Astrocyte of the cerebellum (primary cell): Measurements from ENCODE around the gene CARMIL1.

Source experiments
- DNase-seq: peaks from one replicate; pipeline ENCODE4 v3.0.0-alpha.2; 2011; ENCODE audit warnings: low read depth
- H3K4me3 ChIP-seq: 2 replicates; pipeline ENCODE4 v1.5.1; 2011; ENCODE audit warnings: mild to moderate bottlenecking, low read depth, low read length, moderate library complexity
- CTCF ChIP-seq: IDR thresholded peaks from 2 replicates; pipeline ENCODE4 v1.5.1; 2012; ENCODE audit warnings: low read length, low read depth, moderate library complexity, mild to moderate bottlenecking; ENCODE audit errors: missing control alignments
- in situ Hi-C: cut with HindIII; loops from 2 replicates; pipeline ENCODE4 v1.10.0; 2017; ENCODE audit warnings: low sequenced_read_pairs

CARMIL1 gene

DNA sequence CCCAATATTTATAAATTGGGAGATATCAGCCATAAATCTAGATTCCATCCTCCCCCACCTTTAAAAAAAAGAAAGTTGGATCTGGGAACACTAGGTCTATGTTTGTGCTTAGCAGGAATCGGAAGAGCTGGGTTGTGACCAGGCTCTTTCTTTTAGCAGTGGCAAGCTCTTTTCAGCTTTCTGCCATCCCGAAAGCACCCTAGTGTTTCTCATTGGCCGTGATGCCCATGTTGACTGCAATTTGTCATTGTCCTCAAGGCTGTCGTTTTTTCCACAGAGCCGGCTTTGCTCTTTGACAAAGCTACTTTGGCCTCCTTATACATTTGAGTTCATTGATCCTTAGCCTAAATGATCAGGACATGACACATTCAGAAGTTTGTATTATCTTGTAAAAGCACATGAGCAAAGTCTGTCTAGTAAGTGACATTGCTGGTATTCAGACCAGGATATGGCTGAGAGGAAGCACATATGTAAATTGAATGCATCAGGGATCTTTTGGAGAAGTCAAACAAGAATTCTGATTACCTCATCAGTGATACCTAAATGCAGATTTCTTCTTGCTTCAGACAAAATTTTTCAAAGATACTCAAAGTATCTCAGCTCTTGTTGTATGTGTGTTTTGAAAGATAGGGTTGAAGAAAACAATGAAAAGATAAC lies 50.1 kb downstream of the CARMIL1 start:
- no peak for TF ChIP-seq CTCF
- in situ Hi-C loops, result no loop called here
- no peak overlapping the region for H3K4me3 ChIP-seq
- no peak for DNase-seq

DNA sequence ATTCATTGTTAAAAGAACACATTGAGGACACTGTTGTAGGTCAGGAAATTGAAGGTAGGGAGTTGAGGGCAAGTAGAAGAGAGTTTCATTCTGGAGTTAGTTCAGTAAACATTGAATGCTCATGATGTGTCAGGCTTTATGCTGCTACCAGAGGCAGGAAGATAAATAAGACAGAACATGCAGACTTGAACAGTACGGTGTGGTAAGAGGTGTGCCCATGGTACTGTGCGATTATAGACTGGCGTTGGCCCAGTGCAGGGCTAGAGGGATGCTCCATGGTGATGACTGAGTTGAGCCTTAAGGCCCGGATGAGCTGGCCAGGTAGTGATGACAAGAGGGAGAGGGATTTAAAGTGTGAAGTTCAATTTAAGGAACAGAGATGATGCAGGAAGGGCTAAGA lies 50.8 kb downstream of the CARMIL1 start:
- H3K4me3 ChIP-seq, result no peak overlapping the region
- in situ Hi-C loops, result no loop called here
- no peak for DNase-seq
- no peak for TF ChIP-seq CTCF

DNA sequence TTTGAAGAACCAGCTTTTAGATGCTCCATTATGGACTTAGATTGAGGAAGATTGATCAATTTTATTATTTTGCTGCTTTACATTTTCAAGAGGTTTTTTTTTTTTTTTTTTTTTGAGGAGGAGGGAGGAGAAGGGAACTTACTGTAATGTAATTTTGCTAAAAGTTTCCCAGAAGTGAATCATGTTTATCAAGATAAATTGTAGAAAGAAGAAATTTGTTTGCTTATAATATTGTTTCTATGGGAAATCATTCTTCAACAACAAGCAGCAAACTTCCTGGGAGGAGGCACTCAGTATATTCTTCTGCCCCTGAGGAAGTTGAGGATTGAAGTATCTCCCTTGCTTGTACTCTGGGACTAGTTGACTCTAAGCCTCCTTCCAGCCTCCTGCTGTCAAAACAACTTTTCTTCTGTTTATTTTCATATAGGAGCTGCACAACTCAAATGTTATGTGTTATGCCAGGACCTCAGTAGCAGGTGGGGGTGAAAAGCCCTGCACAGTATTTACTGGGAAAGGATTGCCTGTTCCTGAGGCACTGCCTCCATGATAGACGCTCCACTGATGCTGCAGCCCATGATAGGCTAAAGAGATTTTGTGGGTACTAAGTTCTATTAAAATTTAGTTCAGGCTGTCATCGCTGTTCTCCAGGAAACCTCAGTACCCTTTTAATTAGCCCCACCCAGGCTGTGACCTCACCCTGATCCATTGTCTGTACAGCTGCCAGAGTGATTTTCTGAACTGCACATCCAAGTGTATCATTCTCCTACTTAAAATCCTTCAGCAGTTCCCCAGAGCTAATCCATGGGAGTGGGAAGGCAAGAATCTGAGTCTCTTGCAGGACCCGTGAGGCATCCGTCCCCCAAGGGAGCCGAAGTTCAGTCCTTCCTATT lies 51.9 kb downstream of the CARMIL1 start:
- TF ChIP-seq CTCF, result no peak
- in situ Hi-C loops, result no loop called here
- DNase-seq, result no peak
- H3K4me3 ChIP-seq, result no peak overlapping the region

DNA sequence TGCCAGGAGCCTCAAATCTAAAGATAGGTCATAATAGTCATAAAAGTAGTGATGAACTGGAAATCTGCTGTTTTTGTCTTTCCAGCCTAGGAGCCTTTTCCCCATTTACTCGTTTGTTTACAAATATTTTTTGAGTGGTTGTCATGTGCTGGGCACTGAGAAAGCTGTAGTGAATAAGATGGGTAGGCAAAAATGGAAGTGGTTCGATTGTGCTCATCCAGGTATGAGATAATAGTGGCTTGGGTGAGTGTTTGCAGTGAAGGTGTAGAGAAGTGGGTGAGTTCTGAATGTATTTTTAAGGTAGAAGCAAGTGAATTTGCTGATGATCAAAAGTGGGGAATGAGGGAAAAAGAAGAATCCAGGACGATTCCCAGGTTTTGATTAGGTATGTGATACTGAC lies 53.0 kb downstream of the CARMIL1 start:
- no peak for DNase-seq
- TF ChIP-seq CTCF, result no peak
- in situ Hi-C loops, result no loop called here
- no peak overlapping the region for H3K4me3 ChIP-seq

DNA sequence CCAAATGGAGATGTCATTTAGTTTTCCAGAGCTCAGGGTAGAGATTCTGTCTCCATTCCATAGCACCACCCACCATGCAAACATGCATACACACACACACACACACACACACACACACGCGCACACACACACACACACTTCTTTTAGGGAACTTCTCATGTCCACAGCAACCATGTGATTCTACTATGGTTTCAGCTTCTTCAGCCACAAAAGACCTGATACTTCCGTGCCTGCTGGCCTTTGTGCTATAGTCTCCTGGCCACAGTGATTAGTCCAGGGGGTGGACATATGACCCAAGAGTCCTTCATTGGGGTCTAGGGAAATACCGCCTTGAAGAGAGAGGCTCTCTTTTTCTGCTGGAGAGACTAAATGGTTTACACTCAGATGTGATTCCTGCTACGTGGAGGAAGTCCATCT lies 53.5 kb downstream of the CARMIL1 start:
- no peak overlapping the region for H3K4me3 ChIP-seq
- DNase-seq, result no peak
- in situ Hi-C loops, result no loop called here
- TF ChIP-seq CTCF, result no peak

- H3K4me3 ChIP-seq, result no peak overlapping the region
- TF ChIP-seq CTCF, result no peak
- in situ Hi-C loops, result no loop called here
- no peak for DNase-seq
These were observed 54.3 kb downstream of the CARMIL1 start for GRCh38 chr6:25333471-25333870.
